ENCODE results near the gene KREMEN2. TPM values are rescaled to one million over a fixed set of nuclear protein-coding genes. Genes with fewer than 3 reads are reported as not detected.

The KREMEN2 gene
- total RNA-seq, 1 donor = not detected

DNA sequence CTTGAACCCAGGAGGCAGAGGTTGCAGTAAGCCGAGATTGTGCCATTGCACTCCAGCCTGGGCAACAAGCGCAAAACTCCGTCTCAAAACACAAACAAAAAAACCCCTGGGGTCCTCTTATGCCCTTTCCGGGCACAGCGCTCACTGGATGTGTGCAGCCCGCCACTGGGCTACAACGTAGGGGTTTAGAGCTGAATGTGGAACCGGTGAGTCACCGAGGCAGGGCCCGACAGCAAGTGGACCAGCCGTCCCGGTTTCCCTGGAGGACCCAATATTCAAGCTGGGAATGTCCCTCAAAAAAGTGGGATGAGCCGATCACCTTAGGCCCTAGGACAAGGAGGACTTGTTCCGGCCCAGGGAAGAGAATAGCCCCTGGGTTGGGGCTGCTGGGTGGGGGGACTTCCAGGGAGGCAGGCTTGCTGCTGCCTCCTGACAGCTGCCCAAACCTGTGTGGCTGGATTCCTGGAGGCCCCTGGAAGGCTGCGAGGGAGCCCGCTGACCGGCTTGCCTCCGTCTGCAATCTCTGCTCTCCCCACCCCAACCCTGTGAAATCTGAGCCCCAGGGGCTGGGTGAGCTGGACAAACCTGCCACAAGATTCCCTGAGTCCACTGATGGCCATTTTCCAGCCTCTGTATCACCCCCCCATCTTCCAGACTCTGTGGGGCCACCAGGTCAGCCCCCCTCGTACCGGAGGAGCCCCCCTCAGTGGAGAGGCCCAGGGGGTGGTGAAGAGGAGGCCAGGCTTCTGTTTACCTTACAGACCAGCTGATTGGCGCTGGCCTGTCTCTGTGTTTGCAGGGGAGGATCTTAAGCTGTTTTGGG is 45.7 kb downstream of the KREMEN2 start:
- no peaks in the 10 kb centered on the region for H3K27me3 ChIP-seq (ENCODE audit: insufficient read depth, low read length)
- peaks cover 42% of the 10 kb centered on the region for H3K4me1 ChIP-seq (ENCODE audit: insufficient read depth, low read length)
- no peak overlapping the region for H3K4me3 ChIP-seq (ENCODE audit: low read length)
- H3K9me3 ChIP-seq (ENCODE audit: low read depth, low read length) = no peaks in the 10 kb centered on the region

DNA sequence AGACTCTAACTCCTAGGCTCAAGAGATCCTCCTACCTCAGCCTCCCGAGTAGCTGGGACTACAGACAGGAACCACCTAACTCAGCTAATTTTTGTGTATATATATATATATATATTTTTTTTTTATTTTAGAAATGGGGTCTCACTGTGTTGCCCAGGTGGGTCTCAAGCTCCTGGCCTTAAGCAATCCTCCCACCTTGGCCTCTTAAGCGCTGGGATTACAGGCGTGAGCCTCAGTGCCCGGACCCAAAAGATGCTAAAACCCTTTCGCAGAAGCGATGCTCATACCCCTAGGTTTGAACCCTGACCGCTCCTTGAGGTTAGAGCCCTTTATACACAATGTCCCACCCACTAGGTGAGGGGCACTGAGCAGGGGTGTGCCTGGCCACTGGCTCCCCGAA is 46.4 kb downstream of the KREMEN2 start:
- Histone ChIP-seq H3K4me3 (ENCODE audit: low read length) (no peak overlapping the region), H3K27me3 (ENCODE audit: insufficient read depth, low read length) (no peaks in the 10 kb centered on the region)

DNA sequence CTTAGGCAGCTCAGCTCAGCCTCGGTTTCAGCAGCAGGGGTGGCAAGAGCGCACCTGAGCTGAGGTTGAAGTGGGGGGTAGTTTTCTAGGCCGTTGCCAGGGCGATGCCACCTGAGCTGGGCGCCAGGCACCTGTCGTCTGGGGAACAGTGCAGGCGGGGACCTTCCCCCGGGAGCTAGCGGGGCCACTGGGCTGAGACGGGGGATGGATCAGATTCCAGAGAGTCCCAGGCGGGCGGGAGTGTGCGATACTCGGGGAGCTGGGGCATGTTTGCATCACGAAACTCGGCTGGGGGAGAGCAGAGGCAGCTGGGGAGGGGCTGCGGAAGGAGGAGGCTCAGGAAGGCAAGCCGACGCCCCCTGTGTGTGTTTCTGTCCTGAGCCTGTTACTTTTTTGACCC is 48.2 kb downstream of the KREMEN2 start:
- H3K4me1 ChIP-seq (ENCODE audit: insufficient read depth, low read length) = peaks cover 24% of the 10 kb centered on the region
- H3K4me3 ChIP-seq (ENCODE audit: low read length) = no peak overlapping the region
- H3K9me3 ChIP-seq (ENCODE audit: low read depth, low read length) = no peaks in the 10 kb centered on the region
- H3K27me3 ChIP-seq (ENCODE audit: insufficient read depth, low read length) = no peaks in the 10 kb centered on the region

More for the DNA sequence above, 46.4 kb downstream of the KREMEN2 start:
- Histone ChIP-seq H3K9me3 (ENCODE audit: low read depth, low read length) (no peaks in the 10 kb centered on the region), H3K4me1 (ENCODE audit: insufficient read depth, low read length) (peaks cover 38% of the 10 kb centered on the region)

DNA sequence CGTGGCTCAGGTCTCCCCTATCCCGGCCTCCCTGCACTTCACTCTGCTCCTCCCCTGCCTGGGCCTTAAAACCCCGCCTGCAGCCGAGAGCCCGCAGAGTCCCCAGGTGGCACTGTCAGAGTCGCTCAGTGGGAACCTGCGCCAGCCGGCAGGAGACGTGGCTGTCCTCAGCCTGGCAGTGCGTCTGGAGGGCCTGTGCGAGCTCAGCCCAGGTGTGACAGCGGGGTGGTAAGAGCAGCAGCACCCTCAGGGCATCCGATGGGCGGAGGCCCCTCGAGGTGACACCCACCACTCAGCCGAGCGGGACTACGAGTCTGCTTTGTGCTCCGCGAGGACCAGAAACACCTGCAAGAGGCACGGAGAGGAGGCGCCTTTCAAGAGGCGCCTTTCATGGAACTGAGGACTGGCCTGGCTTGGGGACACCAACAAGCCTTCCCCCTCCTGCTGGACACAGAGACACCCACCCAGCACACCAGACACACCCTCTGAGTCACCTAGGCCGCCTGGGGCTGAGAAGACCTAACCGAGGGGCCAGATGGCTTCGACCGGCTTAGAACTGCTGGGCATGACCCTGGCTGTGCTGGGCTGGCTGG is 48.8 kb downstream of the KREMEN2 start, which contains the start of gene CLDN9:
TSS of gene CLDN9 (plus strand) at position 96 of the 593 bp plus-strand sequence. CDS start at position 536, 440 bp downstream.
- peaks cover under 1% of the 10 kb centered on the region for H3K27me3 ChIP-seq (ENCODE audit: insufficient read depth, low read length)
- H3K9me3 ChIP-seq (ENCODE audit: low read depth, low read length) = no peaks in the 10 kb centered on the region
- no peak within 1 kb of the TSS for H3K4me3 ChIP-seq (ENCODE audit: low read length)
- H3K4me1 ChIP-seq (ENCODE audit: insufficient read depth, low read length) = peaks cover 19% of the 10 kb centered on the region

DNA sequence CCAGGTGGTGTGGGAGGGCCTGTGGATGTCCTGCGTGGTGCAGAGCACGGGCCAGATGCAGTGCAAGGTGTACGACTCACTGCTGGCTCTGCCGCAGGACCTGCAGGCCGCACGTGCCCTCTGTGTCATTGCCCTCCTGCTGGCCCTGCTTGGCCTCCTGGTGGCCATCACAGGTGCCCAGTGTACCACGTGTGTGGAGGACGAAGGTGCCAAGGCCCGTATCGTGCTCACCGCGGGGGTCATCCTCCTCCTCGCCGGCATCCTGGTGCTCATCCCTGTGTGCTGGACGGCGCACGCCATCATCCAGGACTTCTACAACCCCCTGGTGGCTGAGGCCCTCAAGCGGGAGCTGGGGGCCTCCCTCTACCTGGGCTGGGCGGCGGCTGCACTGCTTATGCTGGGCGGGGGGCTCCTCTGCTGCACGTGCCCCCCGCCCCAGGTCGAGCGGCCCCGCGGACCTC is 49.4 kb downstream of the KREMEN2 start:
- Histone ChIP-seq H3K4me3 (ENCODE audit: low read length) (no peak overlapping the region), H3K27me3 (ENCODE audit: insufficient read depth, low read length) (peaks cover 4% of the 10 kb centered on the region), H3K4me1 (ENCODE audit: insufficient read depth, low read length) (peaks cover 19% of the 10 kb centered on the region), H3K9me3 (ENCODE audit: low read depth, low read length) (no peaks in the 10 kb centered on the region)

DNA sequence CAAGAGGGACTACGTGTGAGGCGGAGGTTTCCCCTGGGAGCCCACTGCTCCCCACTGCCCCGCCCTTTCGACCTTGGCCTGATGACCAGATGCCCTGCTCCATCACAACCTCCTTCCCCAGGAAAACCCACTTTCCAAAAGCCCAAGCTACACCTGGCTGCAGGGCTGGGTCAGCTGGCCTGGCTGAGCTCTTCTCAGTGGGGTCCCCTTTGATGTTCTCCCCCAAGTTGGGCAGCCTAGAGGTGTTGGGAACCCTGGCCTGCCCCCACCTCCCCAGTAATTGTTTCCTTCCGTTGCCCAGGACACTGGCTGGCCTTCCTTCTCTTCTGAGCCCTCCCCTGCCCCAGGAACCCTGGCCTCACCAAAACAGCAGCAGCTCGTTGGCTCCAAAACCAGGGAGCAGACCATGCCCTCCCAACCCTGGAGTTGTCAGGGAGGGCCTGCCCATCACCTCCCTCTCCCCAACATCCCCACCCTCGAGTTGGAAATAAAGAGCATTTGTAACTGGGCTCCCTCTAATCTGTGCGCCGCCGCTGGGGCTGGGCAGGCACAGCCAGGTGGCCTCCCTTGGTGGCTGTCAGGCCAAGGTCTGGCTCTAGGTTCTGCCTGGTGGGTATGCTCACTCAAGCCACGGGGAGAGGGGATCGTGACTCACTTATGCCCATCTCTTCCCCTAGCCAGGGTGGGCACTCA is 50.1 kb downstream of the KREMEN2 start:
- H3K4me3 ChIP-seq (ENCODE audit: low read length) = no peak overlapping the region
- peaks cover 16% of the 10 kb centered on the region for H3K4me1 ChIP-seq (ENCODE audit: insufficient read depth, low read length)
- no peaks in the 10 kb centered on the region for H3K9me3 ChIP-seq (ENCODE audit: low read depth, low read length)
- H3K27me3 ChIP-seq (ENCODE audit: insufficient read depth, low read length) = peaks cover 6% of the 10 kb centered on the region

DNA sequence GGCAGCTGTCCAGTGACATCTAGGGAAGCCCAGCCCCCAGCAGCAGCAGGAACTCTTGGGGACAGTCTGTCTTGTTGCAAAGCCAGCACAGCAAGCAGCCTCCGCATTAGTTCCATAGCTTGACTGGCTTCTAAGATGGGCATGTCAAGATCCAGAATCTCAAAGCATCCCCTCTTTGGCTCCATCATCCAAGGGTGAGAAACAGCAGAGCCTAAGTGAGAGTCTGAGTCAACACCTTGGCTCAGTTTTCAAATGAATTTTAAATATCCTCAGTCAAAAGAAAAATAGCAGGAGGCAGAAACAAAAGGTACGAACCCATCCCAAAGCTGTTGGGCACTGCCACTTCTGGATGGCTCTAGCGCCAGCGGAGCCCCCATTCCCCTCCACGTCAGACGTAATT is 50.9 kb downstream of the KREMEN2 start:
- H3K9me3 ChIP-seq (ENCODE audit: low read depth, low read length) = no peaks in the 10 kb centered on the region
- no peak overlapping the region for H3K4me3 ChIP-seq (ENCODE audit: low read length)
- peaks cover 18% of the 10 kb centered on the region for H3K4me1 ChIP-seq (ENCODE audit: insufficient read depth, low read length)
- H3K27me3 ChIP-seq (ENCODE audit: insufficient read depth, low read length) = peaks cover 6% of the 10 kb centered on the region

DNA sequence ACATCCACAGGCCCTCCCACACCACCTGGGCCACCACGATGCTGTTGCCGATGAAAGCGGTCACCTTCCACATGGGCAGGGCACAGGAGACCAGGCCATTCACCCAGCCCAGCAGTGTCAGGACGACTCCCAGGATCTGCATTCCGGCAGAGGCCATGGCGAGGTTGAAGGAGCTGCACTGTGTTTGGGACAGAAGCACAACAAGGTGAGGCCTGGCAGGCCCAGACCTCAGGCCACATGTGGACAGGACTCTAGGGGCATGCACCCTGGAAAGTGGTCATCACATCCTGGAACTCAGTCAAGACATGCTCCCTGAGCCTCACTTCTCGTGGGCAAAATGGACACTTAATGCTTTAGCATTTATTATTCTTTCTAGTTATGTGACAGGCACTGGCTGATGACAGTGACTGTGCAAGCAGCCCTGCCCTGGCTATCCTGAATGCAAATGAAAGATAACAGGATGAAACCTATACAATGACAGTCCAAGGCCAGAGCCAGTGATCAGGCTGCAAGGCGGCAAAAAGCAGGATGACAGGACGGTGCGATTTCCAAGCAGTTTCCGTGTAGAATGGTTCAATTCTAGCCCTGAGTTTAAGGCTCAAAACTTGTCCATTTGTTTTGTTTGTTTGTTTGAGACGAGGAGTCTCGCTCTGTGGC is 51.9 kb downstream of the KREMEN2 start:
- H3K9me3 ChIP-seq (ENCODE audit: low read depth, low read length) = no peaks in the 10 kb centered on the region
- H3K4me1 ChIP-seq (ENCODE audit: insufficient read depth, low read length) = peaks cover 27% of the 10 kb centered on the region
- peaks cover 6% of the 10 kb centered on the region for H3K27me3 ChIP-seq (ENCODE audit: insufficient read depth, low read length)
- no peak overlapping the region for H3K4me3 ChIP-seq (ENCODE audit: low read length)

DNA sequence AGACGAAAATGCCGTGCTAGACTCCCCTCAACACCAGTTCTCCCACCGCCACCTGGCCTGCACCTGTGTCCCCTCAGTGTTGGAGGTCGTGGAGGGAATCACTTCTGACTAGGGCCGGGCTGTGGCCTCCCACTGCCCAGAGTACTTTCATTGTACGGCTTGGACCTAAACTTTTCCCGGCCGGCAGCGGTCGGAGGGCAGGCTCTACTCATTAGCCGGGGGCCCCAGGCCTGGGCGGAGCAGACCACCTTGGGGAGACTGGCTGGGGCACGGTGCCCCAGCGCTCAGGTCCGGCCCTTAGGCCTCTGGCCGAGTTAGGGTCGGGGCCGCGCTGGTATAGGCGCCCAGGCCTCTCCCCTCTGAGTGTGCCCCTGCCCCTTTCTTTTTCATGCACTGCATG is 53.3 kb downstream of the KREMEN2 start:
- Histone ChIP-seq H3K9me3 (ENCODE audit: low read depth, low read length) (no peaks in the 10 kb centered on the region), H3K4me1 (ENCODE audit: insufficient read depth, low read length) (peaks cover 40% of the 10 kb centered on the region)

More for the DNA sequence above, 53.3 kb downstream of the KREMEN2 start:
- no peak overlapping the region for H3K4me3 ChIP-seq (ENCODE audit: low read length)
- peaks cover 6% of the 10 kb centered on the region for H3K27me3 ChIP-seq (ENCODE audit: insufficient read depth, low read length)

Other genes starting within 250 kb of the KREMEN2 start
- 0.10 TPM for gene PRSS27, start 244.1 kb upstream of the KREMEN2 start, total RNA-seq
- gene SRRM2, start 211.6 kb upstream of the KREMEN2 start, total RNA-seq = 195 TPM
- 92.6 TPM for gene ELOB, start 187.0 kb upstream of the KREMEN2 start, total RNA-seq
- not detected for gene PRSS33, start 176.7 kb upstream of the KREMEN2 start, total RNA-seq
- gene PRSS41, start 165.8 kb upstream of the KREMEN2 start, total RNA-seq = not detected
- not detected for gene PRSS21, start 147.0 kb upstream of the KREMEN2 start, total RNA-seq
- gene ZG16B, start 134.0 kb upstream of the KREMEN2 start, total RNA-seq = 1.2 TPM
- gene PRSS22, start 106.1 kb upstream of the KREMEN2 start, total RNA-seq = 0.21 TPM
- gene FLYWCH2, start 81.1 kb upstream of the KREMEN2 start, total RNA-seq = 8.1 TPM
- gene FLYWCH1, start 52.3 kb upstream of the KREMEN2 start, total RNA-seq = 15.7 TPM
- 3.1 TPM for gene PAQR4, start 5.1 kb downstream of the KREMEN2 start, total RNA-seq
- gene PKMYT1, start 16.2 kb downstream of the KREMEN2 start, total RNA-seq = 1.3 TPM
- gene CLDN9, start 48.6 kb downstream of the KREMEN2 start, total RNA-seq = not detected
- gene CLDN6, start 53.9 kb downstream of the KREMEN2 start, total RNA-seq = not detected
- gene TNFRSF12A, start 56.1 kb downstream of the KREMEN2 start, total RNA-seq = 8.2 TPM
- gene HCFC1R1, start 59.7 kb downstream of the KREMEN2 start, total RNA-seq = 8.2 TPM
- 8.9 TPM for gene THOC6, start 59.8 kb downstream of the KREMEN2 start, total RNA-seq
- 0.10 TPM for gene BICDL2, start 72.7 kb downstream of the KREMEN2 start, total RNA-seq
- gene MMP25, start 82.3 kb downstream of the KREMEN2 start, total RNA-seq = 1.7 TPM
- gene IL32, start 101.4 kb downstream of the KREMEN2 start, total RNA-seq = 115 TPM
- under 0.01 TPM for gene ZSCAN10, start 135.0 kb downstream of the KREMEN2 start, total RNA-seq
- gene ZNF205, start 148.3 kb downstream of the KREMEN2 start, total RNA-seq = 0.52 TPM
- gene ZNF213, start 170.8 kb downstream of the KREMEN2 start, total RNA-seq = 1.6 TPM
- gene OR1F1, start 223.9 kb downstream of the KREMEN2 start, total RNA-seq = not detected

Measured in mononuclear cell (primary cell).